Ammon's horn (tissue), 1 donor: ENCODE data around the gene FXN.
"Not testable (repeated sequence)": the region's sequence is repeated elsewhere in the genome, so short reads cannot be mapped to it uniquely, and the experiment has no call there.

ENCODE experiments used
- DNase-seq: peaks from one replicate; pipeline ENCODE4 v3.0.0-alpha.2; 2016; ENCODE audit warnings: low spot score

The FXN gene

DNA sequence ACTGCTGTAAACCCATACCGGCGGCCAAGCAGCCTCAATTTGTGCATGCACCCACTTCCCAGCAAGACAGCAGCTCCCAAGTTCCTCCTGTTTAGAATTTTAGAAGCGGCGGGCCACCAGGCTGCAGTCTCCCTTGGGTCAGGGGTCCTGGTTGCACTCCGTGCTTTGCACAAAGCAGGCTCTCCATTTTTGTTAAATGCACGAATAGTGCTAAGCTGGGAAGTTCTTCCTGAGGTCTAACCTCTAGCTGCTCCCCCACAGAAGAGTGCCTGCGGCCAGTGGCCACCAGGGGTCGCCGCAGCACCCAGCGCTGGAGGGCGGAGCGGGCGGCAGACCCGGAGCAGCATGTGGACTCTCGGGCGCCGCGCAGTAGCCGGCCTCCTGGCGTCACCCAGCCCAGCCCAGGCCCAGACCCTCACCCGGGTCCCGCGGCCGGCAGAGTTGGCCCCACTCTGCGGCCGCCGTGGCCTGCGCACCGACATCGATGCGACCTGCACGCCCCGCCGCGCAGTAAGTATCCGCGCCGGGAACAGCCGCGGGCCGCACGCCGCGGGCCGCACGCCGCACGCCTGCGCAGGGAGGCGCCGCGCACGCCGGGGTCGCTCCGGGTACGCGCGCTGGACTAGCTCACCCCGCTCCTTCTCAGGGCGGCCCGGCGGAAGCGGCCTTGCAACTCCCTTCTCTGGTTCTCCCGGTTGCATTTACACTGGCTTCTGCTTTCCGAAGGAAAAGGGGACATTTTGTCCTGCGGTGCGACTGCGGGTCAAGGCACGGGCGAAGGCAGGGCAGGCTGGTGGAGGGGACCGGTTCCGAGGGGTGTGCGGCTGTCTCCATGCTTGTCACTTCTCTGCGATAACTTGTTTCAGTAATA, at the start of gene FXN:
TSS of gene FXN (plus strand) at position 315 of the 871 bp plus-strand sequence. CDS start at position 346, 31 bp downstream.
- DNase-seq = peak; percentile 84

DNA sequence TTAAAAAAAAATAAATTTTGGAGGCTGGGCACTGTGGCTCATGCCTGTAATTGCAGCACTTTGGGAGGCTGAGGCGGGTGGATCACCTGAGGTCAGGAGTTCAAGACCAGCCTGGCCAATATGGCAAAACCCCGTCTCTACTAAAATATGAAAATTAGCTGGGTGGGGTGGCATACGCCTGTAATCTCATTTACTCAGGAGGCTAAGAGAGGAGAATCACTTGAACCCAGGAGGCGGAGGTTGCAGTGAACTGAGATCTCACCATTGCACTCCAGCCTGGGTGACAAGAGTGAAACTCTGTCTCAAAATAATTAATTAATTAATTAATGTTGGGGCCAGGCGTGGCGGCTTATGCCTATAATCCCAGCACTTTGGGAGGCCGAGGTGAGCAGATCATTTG, 48.6 kb upstream of the FXN start:
- DNase-seq = not testable (repeated sequence)

DNA sequence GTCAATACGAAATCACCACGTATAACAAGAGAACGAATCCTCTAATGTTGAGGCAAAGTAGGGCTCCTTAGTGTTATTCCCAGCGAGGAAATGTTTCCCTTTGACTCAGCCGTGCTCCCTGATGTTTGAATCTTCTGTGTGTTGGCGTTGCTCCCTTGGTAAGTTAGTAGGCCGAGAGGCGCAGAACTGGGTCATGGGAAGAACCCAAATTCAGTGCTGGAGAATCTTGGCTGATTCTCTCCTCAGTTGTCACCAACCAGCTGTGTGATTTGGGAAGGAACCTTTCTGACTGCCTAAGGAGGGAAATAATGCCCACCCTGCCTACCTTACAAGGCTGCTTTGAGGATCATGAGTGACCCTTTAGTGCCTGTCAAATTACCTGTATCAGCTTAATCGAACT, 44.1 kb upstream of the FXN start:
- DNase-seq = no peak

- no peak for DNase-seq
These were observed 39.8 kb upstream of the FXN start for GRCh38 chr9:68995776-68996175.

DNA sequence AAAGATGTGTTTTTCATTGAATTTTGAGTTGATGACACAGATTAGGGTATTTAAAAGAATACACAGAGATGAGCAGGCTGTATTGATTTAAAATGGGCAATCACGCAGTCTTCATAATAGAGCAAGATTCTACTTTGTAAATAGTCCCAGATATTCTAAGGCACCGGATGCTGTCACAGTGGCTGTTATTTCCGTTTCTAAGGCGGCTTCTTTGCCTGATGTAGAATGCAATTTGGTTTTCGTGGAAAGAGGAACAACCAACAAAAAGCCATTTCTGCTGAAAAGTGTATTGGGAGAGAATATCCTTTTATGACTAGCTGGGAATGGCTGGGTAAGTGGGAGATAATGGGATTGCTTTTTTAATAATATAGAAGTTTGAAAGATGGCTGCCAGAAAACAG, 39.1 kb upstream of the FXN start:
- peak; percentile 43 for DNase-seq

DNA sequence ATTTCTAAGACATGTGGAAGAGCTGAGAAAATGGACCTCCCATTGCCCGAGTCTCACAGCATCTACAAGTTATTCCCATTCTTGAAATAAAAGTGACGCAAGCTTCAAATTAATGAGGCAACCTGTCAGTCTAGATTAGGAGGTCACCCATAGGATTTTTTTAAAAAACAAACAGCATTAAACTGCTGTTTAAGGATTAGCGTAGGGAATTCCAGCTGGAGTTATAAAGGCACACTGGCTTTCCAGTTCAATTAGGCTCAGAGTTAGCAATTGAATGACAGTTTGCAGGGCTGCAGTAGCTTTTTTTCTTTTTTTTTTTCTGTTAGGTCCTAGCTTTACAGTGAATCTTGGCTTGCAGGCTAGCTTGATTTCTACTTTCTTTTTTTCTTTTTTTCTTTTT, 37.9 kb upstream of the FXN start:
- no peak for DNase-seq

- no peak for DNase-seq
These were observed 37.2 kb upstream of the FXN start for GRCh38 chr9:68998385-68998784.

GRCh38 chr9:68998812-68999211, 36.7 kb upstream of the FXN start:
- no peak for DNase-seq

- peak; percentile 89 for DNase-seq
These were observed 36.0 kb upstream of the FXN start for GRCh38 chr9:68999393-69000105.

GRCh38 chr9:69001921-69002320, 33.6 kb upstream of the FXN start:
- DNase-seq = no peak

- no peak for DNase-seq
These were observed 32.5 kb upstream of the FXN start for GRCh38 chr9:69003051-69003450.

DNA sequence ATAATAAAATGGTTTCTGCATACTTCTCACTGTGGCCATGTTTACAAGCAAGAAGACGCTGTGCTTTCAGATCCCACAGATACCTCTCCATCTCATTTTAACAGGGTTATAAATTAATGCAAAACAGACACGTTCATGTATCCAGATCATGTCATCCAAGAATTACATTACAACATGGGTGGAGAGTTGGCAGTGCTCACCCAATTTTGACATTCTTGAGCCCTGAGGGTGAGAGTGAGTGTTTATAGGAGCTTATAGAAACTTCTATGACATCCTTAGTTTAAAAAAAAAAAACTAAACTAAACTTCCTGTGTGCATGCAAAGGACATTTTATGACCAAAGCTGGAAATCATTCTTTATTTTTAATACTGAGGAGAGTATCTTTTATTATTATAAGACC, 30.7 kb upstream of the FXN start:
- DNase-seq = no peak

DNA sequence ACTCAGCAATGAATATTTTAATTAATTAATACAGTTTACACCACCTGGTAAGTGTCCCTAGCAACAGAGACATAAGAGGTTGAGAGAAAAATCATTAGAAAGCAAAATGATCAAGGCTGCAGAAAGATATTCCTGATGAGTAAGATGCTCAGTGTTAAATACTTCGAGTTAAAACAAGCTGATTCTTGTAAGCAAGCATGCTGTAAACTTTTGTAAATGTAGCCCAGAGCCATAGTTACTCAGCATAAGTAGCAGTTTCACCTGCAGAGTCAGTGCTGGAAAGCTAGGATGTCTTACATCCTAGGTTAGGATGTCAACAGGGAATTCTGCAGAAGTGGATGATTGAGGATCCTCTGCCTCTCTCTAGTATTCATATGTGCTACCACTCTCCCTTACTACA, 25.8 kb upstream of the FXN start:
- DNase-seq = no peak

DNA sequence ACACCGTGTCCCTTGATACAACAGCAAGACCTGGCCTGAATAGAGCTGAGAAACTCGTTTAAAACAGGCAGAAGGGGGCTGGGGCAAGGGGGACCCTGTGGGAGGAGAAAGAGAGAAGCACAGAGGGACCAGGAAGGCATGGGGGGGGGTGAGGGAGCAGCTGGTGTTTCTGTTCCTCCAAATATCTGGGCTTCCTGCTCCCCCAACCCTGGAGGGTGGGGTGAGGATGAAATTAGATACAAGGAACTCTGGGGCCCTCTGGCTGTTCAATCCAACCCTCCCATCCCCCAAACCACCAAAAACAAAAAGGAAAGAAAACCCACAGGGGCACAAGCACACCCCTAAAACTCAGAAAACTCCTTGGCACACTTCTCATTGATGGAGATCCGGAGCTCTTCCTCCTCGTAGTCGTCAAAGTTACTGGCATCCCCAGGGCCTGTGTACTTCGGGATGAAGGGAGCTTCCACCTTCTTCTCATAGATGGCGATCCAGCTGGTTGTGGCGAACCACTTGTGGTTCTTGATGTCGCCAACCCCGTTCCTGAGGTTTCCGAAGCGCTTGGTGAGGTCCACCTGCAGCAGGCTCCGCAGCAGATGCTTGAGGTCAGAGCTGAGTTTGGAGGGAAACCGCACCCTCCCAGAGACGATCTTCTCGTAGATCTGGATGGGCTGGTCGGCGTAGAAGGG, 22.7 kb upstream of the FXN start:
- DNase-seq = no peak

DNA sequence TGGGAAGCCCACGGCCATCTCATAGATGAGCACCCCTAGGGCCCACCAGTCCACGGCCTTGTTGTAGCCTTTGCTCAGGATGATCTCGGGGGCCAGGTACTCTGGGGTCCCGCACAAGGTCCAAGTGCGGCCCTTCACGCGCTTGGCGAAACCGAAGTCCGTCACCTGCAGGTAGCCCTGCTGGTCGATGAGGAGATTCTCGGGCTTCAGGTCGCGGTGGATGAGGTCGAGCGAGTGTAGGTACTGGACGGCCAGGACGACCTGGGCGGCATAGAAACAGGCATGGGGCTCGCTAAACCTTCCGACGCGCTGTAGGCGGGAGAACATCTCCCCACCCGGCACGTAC, 22.2 kb upstream of the FXN start:
- DNase-seq = no peak

DNA sequence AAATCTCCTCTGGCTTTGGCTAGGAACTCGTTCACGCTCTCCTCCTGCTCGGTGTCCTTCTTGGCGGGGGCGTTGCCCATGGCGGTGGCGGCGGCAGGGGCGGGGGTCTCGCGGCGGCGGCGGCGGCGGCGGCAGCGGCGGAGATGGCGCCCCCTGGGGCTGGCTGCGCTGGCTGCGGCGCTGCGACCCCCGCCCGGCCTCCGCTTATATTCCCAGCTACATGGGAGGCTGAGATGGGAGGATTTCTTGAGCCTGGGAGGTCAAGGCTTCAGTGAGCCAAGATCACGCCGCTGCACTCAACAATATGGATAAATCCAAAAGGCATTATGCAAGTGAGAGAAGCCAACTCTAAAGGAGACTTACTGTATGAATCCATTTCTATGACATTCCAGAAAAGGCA, 21.5 kb upstream of the FXN start, which contains the start of gene PRKACG:
TSS of gene PRKACG (minus strand) at position 101 of the 400 bp plus-strand sequence. CDS start at position 80, 21 bp downstream.
- no peak for DNase-seq

DNA sequence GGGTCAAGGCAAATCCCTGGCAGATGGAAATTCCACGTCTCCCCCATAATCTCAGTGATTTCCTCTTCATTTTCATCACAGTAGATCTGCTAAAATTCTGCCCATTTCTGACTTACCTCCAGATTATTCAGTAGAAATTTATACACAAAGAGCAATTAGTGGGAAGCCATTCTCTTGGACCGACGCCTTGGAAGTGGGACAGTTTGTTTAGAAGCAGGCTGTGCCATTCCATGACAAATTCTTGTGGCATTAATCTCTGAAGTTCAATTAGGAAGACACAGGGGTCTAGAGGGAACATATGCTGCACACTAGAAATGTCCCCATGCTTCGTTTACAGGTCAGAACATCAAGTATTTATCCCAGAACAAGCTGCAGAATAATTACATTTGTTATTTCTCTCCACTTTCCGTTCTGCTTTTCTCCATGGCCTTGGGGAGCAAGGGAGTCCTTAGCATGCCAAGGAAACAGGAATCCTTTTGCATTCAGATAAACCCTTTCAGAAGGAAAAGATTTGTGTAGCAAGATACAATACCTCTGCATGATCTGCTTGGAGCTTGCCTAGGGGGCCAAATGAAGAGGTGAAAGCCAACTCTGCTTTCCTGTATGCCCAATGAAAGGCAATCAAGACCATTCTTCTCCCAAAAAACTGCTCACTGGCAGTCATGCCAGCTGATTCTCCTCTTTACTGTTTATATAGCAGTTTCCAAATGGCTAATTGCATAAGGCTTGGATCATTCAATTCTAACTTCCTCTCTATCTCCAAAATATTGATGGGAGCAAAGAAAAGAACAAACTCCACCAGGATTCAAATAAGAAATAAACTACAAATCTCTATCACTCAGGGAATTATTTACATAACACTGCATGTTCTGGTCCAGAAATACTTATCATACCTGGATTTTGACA, 19.1 kb upstream of the FXN start:
- no peak for DNase-seq

- no peak for DNase-seq
These were observed 16.8 kb upstream of the FXN start for GRCh38 chr9:69018737-69019136.

DNA sequence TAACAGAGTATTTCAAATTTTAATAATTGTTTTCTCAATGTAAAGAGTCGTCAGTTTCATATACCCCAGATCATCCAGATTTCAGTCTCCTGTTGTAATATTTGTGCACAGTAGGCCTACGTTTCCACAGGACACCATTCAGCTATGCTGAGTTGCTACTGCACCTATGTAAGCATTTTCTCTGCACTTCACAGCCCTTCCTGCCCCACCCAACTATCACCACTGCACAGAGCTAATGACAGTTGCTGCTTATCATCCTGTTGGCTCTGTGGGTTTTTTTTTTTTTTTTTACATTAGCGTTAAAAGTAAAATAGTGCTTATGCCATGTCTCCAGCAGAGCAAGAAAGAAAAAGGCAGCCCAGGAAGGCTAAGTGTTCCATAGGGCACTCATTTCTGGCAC, 15.7 kb upstream of the FXN start:
- no peak for DNase-seq

DNA sequence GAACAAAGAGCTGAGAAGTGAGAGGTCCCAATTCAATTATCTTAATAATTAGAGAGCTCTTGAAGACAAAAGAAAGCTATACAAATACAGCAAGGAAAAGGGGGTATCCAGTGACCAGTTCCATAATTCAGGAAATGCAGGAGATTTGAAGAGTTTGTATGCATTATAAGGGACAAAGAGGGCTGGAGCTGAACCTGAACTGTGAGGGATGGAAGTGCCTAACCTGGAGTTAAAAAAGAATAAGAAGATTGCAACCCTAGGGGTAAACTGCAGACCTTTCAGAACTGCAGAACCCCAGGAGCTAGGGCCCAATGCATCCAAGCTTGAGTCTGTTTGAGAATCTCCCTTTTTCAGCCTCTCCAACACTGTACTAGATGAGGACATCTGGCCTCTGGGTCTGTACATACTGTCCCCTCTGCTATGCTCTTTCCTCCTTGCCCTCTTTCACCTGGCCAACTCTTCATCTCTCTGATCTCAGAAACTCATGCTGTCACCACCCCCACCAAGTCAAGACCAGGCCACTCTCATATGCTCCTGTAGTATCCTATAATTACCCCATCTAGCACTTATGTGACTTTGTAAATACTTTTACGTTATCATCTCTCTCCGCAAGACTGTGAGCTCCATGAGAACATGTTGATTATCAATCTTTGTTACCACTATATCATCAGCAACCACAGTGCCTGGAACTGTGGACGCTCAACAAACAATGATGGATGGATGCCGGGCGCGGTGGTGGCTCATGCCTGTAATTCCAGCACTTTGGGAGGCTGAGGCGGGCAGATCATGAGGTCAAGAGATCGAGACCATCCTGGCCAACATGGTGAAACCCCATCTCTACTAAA, 15.0 kb upstream of the FXN start:
- no peak for DNase-seq

DNA sequence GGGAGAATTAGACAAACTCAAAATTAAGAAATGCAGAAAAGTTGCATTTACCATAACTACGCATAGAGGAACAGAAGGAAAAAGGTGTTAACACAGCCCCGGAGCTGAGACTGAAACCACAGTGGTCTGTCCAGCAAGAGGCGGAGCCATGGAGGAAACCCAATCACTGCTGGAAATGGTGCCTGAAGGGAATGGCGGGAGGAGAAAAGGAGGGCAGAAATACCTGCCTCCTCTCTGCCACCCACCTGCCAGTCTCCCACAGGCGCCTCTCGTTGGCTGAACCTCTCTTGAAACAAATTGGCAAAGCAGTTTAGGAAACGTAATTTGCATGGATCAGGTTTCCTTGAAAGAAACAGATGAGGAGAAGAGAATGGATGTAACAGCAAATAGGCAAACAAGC, 11.9 kb upstream of the FXN start:
- no peak for DNase-seq
